GM12874 (cell line): Measurements from ENCODE around the gene MAP2.

Experiments used
- CTCF ChIP-seq: IDR thresholded peaks from 2 replicates; pipeline ENCODE4 v1.5.1; 2011; ENCODE audit warnings: low read depth, mild to moderate bottlenecking, control low read depth, low read length, moderate library complexity; ENCODE audit not compliant: insufficient read depth

MAP2 gene

GRCh38 chr2:209505410-209505809 is 81.6 kb downstream of the MAP2 start:
- TF ChIP-seq CTCF = no peak

GRCh38 chr2:209508255-209508654 is 84.4 kb downstream of the MAP2 start:
- no peak for TF ChIP-seq CTCF

- TF ChIP-seq CTCF = no peak
These were observed 87.8 kb downstream of the MAP2 start for GRCh38 chr2:209511637-209512036.

GRCh38 chr2:209512971-209513370 is 89.1 kb downstream of the MAP2 start:
- no peak for TF ChIP-seq CTCF

GRCh38 chr2:209517436-209517835 is 93.6 kb downstream of the MAP2 start:
- no peak for TF ChIP-seq CTCF

GRCh38 chr2:209519271-209519670 is 95.4 kb downstream of the MAP2 start:
- no peak for TF ChIP-seq CTCF

- TF ChIP-seq CTCF = no peak
These were observed 96.1 kb downstream of the MAP2 start for GRCh38 chr2:209519906-209520305.
